IPS-15b (cell line): ENCODE data around the gene PRR16.

Experiments used
- H3K27me3 ChIP-seq: one replicate; pipeline ENCODE4 v1.6.1; 2013; ENCODE audit warnings: low read length; ENCODE audit not compliant: control insufficient read depth, insufficient read depth
- H3K36me3 ChIP-seq: one replicate; pipeline ENCODE4 v1.6.1; 2013; ENCODE audit warnings: low read length; ENCODE audit not compliant: control insufficient read depth, insufficient read depth
- H3K4me1 ChIP-seq: one replicate; pipeline ENCODE4 v1.6.1; 2013; ENCODE audit warnings: mild to moderate bottlenecking, low read length; ENCODE audit not compliant: control insufficient read depth, insufficient read depth
- H3K4me3 ChIP-seq: one replicate; pipeline ENCODE4 v1.5.1; 2013; ENCODE audit warnings: low read depth, low read length
- H3K9ac ChIP-seq: one replicate; pipeline ENCODE4 v1.6.1; 2013; ENCODE audit warnings: low read depth, mild to moderate bottlenecking, low read length
- H3K9me3 ChIP-seq: one replicate; pipeline ENCODE4 v1.6.1; 2013; ENCODE audit warnings: mild to moderate bottlenecking, low read length; ENCODE audit not compliant: control insufficient read depth, insufficient read depth

The PRR16 gene

GRCh38 chr5:120527251-120527650 is 63.2 kb downstream of the PRR16 start:
- H3K9ac ChIP-seq, result no peak overlapping the region
- peaks cover 3% of the 10 kb centered on the region for H3K4me1 ChIP-seq
- H3K27me3 ChIP-seq, result no peaks in the 10 kb centered on the region
- no peaks in the 10 kb centered on the region for H3K9me3 ChIP-seq
- H3K4me3 ChIP-seq, result no peak overlapping the region
- H3K36me3 ChIP-seq, result no peaks in the 10 kb centered on the region

- H3K9ac ChIP-seq, result no peak overlapping the region
- H3K36me3 ChIP-seq, result no peaks in the 10 kb centered on the region
- no peaks in the 10 kb centered on the region for H3K9me3 ChIP-seq
- H3K27me3 ChIP-seq, result no peaks in the 10 kb centered on the region
- H3K4me1 ChIP-seq, result peaks cover 8% of the 10 kb centered on the region
- no peak overlapping the region for H3K4me3 ChIP-seq
Measured at GRCh38 chr5:120528609-120529008, 64.5 kb downstream of the PRR16 start.

GRCh38 chr5:120529386-120529785 is 65.3 kb downstream of the PRR16 start:
- H3K4me3 ChIP-seq, result no peak overlapping the region
- H3K36me3 ChIP-seq, result no peaks in the 10 kb centered on the region
- H3K9ac ChIP-seq, result no peak overlapping the region
- H3K9me3 ChIP-seq, result no peaks in the 10 kb centered on the region
- H3K27me3 ChIP-seq, result no peaks in the 10 kb centered on the region
- H3K4me1 ChIP-seq, result peaks cover 8% of the 10 kb centered on the region

DNA sequence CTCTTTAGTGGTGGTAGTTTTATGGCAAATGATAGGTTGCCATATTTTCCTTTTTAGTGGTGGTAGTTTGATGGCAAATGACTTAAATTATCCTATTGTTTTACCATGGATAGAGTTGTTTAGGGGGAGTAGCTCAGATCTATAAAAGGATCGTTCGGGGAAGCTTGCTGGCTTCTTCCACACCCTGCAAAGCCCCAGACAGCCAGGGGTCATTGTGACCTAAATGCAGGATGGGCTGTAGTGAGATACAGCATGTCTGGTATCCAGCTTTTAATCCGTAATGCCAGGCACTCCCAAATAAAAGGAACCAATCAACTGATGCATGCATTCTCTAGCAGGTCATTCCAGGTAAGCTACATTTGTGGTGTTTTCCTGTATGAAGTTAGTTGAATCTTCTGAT is 67.1 kb downstream of the PRR16 start:
- Histone ChIP-seq H3K36me3 (no peaks in the 10 kb centered on the region), H3K4me1 (peaks cover 8% of the 10 kb centered on the region), H3K4me3 (no peak overlapping the region), H3K27me3 (no peaks in the 10 kb centered on the region), H3K9ac (no peak overlapping the region), H3K9me3 (no peaks in the 10 kb centered on the region)

- Histone ChIP-seq H3K36me3 (no peaks in the 10 kb centered on the region), H3K4me1 (peaks cover 8% of the 10 kb centered on the region), H3K4me3 (no peak overlapping the region)
Measured at GRCh38 chr5:120532835-120533234, 68.7 kb downstream of the PRR16 start.

DNA sequence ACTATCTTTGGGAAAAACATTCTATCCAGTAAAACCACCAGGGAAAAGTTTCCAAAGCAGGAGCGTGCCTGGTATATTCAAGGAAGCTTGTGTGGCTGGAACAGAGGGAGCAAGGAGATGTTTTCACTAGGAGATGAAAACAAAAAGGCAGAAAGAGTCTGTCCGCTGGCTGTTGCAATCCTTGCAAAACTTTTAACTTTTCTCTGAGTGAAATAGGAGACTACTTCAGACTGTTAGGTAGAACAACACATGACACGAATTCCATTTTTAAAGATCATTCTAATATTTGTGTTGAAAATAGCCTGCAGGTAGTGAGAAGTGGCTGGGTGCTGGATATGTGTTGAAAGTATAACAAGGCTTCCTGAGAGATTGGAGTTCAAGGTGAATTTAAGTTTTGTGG is 69.5 kb downstream of the PRR16 start:
- no peak overlapping the region for H3K4me3 ChIP-seq

More at GRCh38 chr5:120532835-120533234, 68.7 kb downstream of the PRR16 start:
- Histone ChIP-seq H3K27me3 (no peaks in the 10 kb centered on the region), H3K9me3 (no peaks in the 10 kb centered on the region), H3K9ac (no peak overlapping the region)

DNA sequence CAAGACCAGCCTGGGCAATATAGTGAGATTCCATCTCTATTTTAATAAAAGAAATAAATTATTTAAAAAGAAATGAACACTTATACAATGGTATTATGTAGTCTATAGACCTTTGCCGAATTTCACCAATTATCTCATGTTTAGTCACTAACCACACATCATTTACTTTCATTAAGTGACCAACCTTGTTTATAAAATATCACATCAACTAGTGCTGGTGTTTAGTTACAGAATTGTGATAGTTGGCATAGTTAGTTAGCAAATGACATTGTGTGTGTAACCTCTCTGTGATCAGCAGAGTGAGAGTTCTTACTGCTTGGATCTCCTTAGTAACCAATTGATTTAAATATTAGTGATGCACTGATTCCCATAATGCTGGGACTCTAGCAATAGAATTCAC is 71.8 kb downstream of the PRR16 start:
- no peak overlapping the region for H3K9ac ChIP-seq
- peaks cover 11% of the 10 kb centered on the region for H3K4me1 ChIP-seq
- no peaks in the 10 kb centered on the region for H3K36me3 ChIP-seq
- H3K9me3 ChIP-seq, result no peaks in the 10 kb centered on the region
- no peak overlapping the region for H3K4me3 ChIP-seq
- no peaks in the 10 kb centered on the region for H3K27me3 ChIP-seq

More for the DNA sequence above, 69.5 kb downstream of the PRR16 start:
- Histone ChIP-seq H3K4me1 (peaks cover 8% of the 10 kb centered on the region), H3K9ac (no peak overlapping the region), H3K36me3 (no peaks in the 10 kb centered on the region), H3K27me3 (no peaks in the 10 kb centered on the region), H3K9me3 (no peaks in the 10 kb centered on the region)

GRCh38 chr5:120538149-120538548 is 74.0 kb downstream of the PRR16 start:
- H3K9ac ChIP-seq, result no peak overlapping the region

GRCh38 chr5:120538644-120539043 is 74.5 kb downstream of the PRR16 start:
- no peaks in the 10 kb centered on the region for H3K9me3 ChIP-seq
- H3K4me3 ChIP-seq, result no peak overlapping the region
- H3K27me3 ChIP-seq, result no peaks in the 10 kb centered on the region
- H3K4me1 ChIP-seq, result peaks cover 3% of the 10 kb centered on the region
- no peaks in the 10 kb centered on the region for H3K36me3 ChIP-seq
- no peak overlapping the region for H3K9ac ChIP-seq

More at GRCh38 chr5:120538149-120538548, 74.0 kb downstream of the PRR16 start:
- H3K36me3 ChIP-seq, result no peaks in the 10 kb centered on the region
- no peak overlapping the region for H3K4me3 ChIP-seq
- H3K4me1 ChIP-seq, result peaks cover 5% of the 10 kb centered on the region
- H3K9me3 ChIP-seq, result no peaks in the 10 kb centered on the region
- H3K27me3 ChIP-seq, result no peaks in the 10 kb centered on the region

GRCh38 chr5:120539471-120539870 is 75.4 kb downstream of the PRR16 start:
- Histone ChIP-seq H3K27me3 (no peaks in the 10 kb centered on the region), H3K4me3 (no peak overlapping the region), H3K36me3 (no peaks in the 10 kb centered on the region), H3K9me3 (no peaks in the 10 kb centered on the region), H3K9ac (no peak overlapping the region), H3K4me1 (peaks cover 3% of the 10 kb centered on the region)

GRCh38 chr5:120540097-120540496 is 76.0 kb downstream of the PRR16 start:
- Histone ChIP-seq H3K9me3 (no peaks in the 10 kb centered on the region), H3K27me3 (no peaks in the 10 kb centered on the region), H3K36me3 (no peaks in the 10 kb centered on the region), H3K4me1 (peaks cover 3% of the 10 kb centered on the region), H3K9ac (no peak overlapping the region), H3K4me3 (no peak overlapping the region)

DNA sequence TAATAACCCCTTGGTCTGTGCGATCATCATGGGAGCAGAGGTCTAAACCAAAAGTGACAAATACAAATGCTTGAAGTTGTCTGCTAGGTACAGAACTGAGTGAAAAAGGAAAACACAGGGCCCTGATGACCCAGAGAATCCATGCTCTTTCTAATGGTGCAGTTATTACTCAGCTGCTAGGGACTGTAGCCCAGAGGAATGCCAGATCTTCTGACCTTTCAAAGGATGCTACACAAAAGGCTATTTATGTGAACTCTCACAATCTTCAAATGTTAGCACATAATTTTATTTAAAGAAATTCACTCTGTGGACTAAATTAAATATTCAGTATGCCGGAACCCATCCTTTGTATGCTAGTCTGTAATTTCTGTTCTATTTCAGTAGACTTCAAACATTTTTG is 79.9 kb downstream of the PRR16 start:
- Histone ChIP-seq H3K9ac (no peak overlapping the region), H3K36me3 (no peaks in the 10 kb centered on the region), H3K4me1 (no peaks in the 10 kb centered on the region), H3K9me3 (no peaks in the 10 kb centered on the region), H3K27me3 (no peaks in the 10 kb centered on the region), H3K4me3 (no peak overlapping the region)

- Histone ChIP-seq H3K9me3 (no peaks in the 10 kb centered on the region), H3K9ac (no peak overlapping the region), H3K27me3 (no peaks in the 10 kb centered on the region), H3K4me1 (no peaks in the 10 kb centered on the region), H3K36me3 (no peaks in the 10 kb centered on the region), H3K4me3 (no peak overlapping the region)
Measured at GRCh38 chr5:120545007-120545406, 80.9 kb downstream of the PRR16 start.
